Thyroid gland (tissue), 4 donors: ENCODE data around the gene PADI6.

Experiments
- POLR2A ChIP-seq, 2 donors: fragments of 450-650 bp; IDR thresholded peaks; one replicate each; pipeline ENCODE4 v1.6.1; 2017; ENCODE audit warnings: antibody characterized with exemption in 2 of 2, mild to moderate bottlenecking in 2 of 2, moderate library complexity in 1 of 2
- TF ChIP-seq, protein P1 (sequence below), 6 experiments: fragments of 200-600 bp in 3 of 6; fragments of 450-650 bp in 3 of 6; sonication (generic) in 3 of 6; IDR thresholded peaks; one replicate each; pipeline ENCODE4 v1.5.1; 2016 to 2019; ENCODE audit warnings: antibody characterized with exemption in 6 of 6, mild to moderate bottlenecking in 2 of 6, inconsistent platforms in 1 of 6, moderate library complexity in 1 of 6

GRCh38 chr1:17351598-17352324 lies 20.2 kb upstream of the PADI6 start:
- TF ChIP-seq, protein P1, sequence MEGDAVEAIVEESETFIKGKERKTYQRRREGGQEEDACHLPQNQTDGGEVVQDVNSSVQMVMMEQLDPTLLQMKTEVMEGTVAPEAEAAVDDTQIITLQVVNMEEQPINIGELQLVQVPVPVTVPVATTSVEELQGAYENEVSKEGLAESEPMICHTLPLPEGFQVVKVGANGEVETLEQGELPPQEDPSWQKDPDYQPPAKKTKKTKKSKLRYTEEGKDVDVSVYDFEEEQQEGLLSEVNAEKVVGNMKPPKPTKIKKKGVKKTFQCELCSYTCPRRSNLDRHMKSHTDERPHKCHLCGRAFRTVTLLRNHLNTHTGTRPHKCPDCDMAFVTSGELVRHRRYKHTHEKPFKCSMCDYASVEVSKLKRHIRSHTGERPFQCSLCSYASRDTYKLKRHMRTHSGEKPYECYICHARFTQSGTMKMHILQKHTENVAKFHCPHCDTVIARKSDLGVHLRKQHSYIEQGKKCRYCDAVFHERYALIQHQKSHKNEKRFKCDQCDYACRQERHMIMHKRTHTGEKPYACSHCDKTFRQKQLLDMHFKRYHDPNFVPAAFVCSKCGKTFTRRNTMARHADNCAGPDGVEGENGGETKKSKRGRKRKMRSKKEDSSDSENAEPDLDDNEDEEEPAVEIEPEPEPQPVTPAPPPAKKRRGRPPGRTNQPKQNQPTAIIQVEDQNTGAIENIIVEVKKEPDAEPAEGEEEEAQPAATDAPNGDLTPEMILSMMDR (IDR thresholded peaks at IDR 0.05), result no peak
- no peak for TF ChIP-seq POLR2A (IDR thresholded peaks at IDR 0.05)
